ENCODE results near the gene MGAT3. TPM values are rescaled to one million over a fixed set of nuclear protein-coding genes. Genes with fewer than 3 reads are reported as not detected.
A peak's percentile ranks its signal among the peaks of the same experiment; 100 is the strongest.

MGAT3 gene
- total RNA-seq, 2 experiments from 2014 or later, result 7.0 to 7.2 TPM

- H3K36me3 Mint-ChIP-seq, result no peaks in the 10 kb centered on the region
- no peak overlapping the region for H3K4me3 Mint-ChIP-seq
- H3K4me1 Mint-ChIP-seq, result peaks cover 8% of the 10 kb centered on the region
- peaks cover 16% of the 10 kb centered on the region for H3K27me3 Mint-ChIP-seq
- H3K9me3 Mint-ChIP-seq, result no peaks in the 10 kb centered on the region
- no peak overlapping the region for H3K27ac Mint-ChIP-seq
- POLR2A ChIA-PET, result no interaction called here
- no peak for ATAC-seq (ENCODE audit: low read depth)
- no peak for DNase-seq
These were observed 5.8 kb downstream of the MGAT3 start for GRCh38 chr22:39462443-39463221.

GRCh38 chr22:39463277-39463676 is 6.5 kb downstream of the MGAT3 start:
- Mint-ChIP-seq H3K4me1 (peaks cover 11% of the 10 kb centered on the region), H3K27ac (no peak overlapping the region), H3K36me3 (no peaks in the 10 kb centered on the region), H3K4me3 (no peak overlapping the region), H3K9me3 (no peaks in the 10 kb centered on the region), H3K27me3 (peaks cover 13% of the 10 kb centered on the region)
- POLR2A ChIA-PET, result no interaction called here
- ATAC-seq (ENCODE audit: low read depth) (no peak), DNase-seq (no peak)

GRCh38 chr22:39463931-39464390 is 7.1 kb downstream of the MGAT3 start:
- H3K27ac Mint-ChIP-seq, result no peak overlapping the region
- no peak overlapping the region for H3K4me3 Mint-ChIP-seq
- DNase-seq (no peak), ATAC-seq (ENCODE audit: low read depth) (no peak)
- H3K36me3 Mint-ChIP-seq, result no peaks in the 10 kb centered on the region
- POLR2A ChIA-PET, result interaction anchor here (0.7 to 0.8 kb wide), 2 partner anchors 15 to 64 kb away, joined by 3 read pairs; partner anchors contain the start of gene TAB1
- peaks cover 6% of the 10 kb centered on the region for H3K27me3 Mint-ChIP-seq
- peaks cover 10% of the 10 kb centered on the region for H3K4me1 Mint-ChIP-seq
- no peaks in the 10 kb centered on the region for H3K9me3 Mint-ChIP-seq

GRCh38 chr22:39466228-39467006 is 9.6 kb downstream of the MGAT3 start:
- POLR2A ChIA-PET, result no interaction called here

GRCh38 chr22:39467390-39467895 is 10.6 kb downstream of the MGAT3 start:
- no peak overlapping the region for H3K4me3 Mint-ChIP-seq
- no peak for DNase-seq
- H3K27ac Mint-ChIP-seq, result no peak overlapping the region
- POLR2A ChIA-PET, result interaction anchor here (0.5 to 1.7 kb wide), 2 partner anchors 16 to 21 kb away, joined by 3 to 4 read pairs; no protein-coding TSS in a partner anchor
- H3K27me3 Mint-ChIP-seq, result no peaks in the 10 kb centered on the region
- H3K4me1 Mint-ChIP-seq, result peaks cover 22% of the 10 kb centered on the region
- no peaks in the 10 kb centered on the region for H3K9me3 Mint-ChIP-seq
- H3K36me3 Mint-ChIP-seq, result no peaks in the 10 kb centered on the region
- ATAC-seq (ENCODE audit: low read depth), result no peak

More at GRCh38 chr22:39466228-39467006, 9.6 kb downstream of the MGAT3 start:
- ATAC-seq (ENCODE audit: low read depth) (no peak), DNase-seq (no peak)
- H3K4me3 Mint-ChIP-seq, result no peak overlapping the region
- H3K36me3 Mint-ChIP-seq, result no peaks in the 10 kb centered on the region
- no peaks in the 10 kb centered on the region for H3K9me3 Mint-ChIP-seq
- no peaks in the 10 kb centered on the region for H3K27me3 Mint-ChIP-seq
- no peak overlapping the region for H3K27ac Mint-ChIP-seq
- H3K4me1 Mint-ChIP-seq, result peaks cover 13% of the 10 kb centered on the region

- no peak for DNase-seq
- POLR2A ChIA-PET, result interaction anchor here (1.7 kb wide), 1 partner anchor 22 kb away, joined by 4 read pairs; no protein-coding TSS in a partner anchor
- Mint-ChIP-seq H3K4me3 (no peak overlapping the region), H3K9me3 (no peaks in the 10 kb centered on the region), H3K36me3 (no peaks in the 10 kb centered on the region), H3K4me1 (peaks cover 29% of the 10 kb centered on the region), H3K27me3 (no peaks in the 10 kb centered on the region), H3K27ac (peak overlapping the region; percentile 65)
- no peak for ATAC-seq (ENCODE audit: low read depth)
These were observed 11.9 kb downstream of the MGAT3 start for GRCh38 chr22:39468487-39469325.

GRCh38 chr22:39469326-39469680 is 12.5 kb downstream of the MGAT3 start:
- ATAC-seq (ENCODE audit: low read depth), result no peak
- Mint-ChIP-seq H3K9me3 (no peaks in the 10 kb centered on the region), H3K36me3 (no peaks in the 10 kb centered on the region), H3K27ac (no peak overlapping the region), H3K4me3 (no peak overlapping the region), H3K27me3 (no peaks in the 10 kb centered on the region), H3K4me1 (peaks cover 29% of the 10 kb centered on the region)
- DNase-seq, result no peak
- POLR2A ChIA-PET, result no interaction called here

GRCh38 chr22:39469681-39470450 is 13.1 kb downstream of the MGAT3 start:
- H3K4me1 Mint-ChIP-seq, result peaks cover 29% of the 10 kb centered on the region
- H3K4me3 Mint-ChIP-seq, result no peak overlapping the region
- no peaks in the 10 kb centered on the region for H3K27me3 Mint-ChIP-seq
- POLR2A ChIA-PET, result no interaction called here
- no peaks in the 10 kb centered on the region for H3K36me3 Mint-ChIP-seq
- ATAC-seq (ENCODE audit: low read depth) (no peak), DNase-seq (no peak)
- H3K27ac Mint-ChIP-seq, result no peak overlapping the region
- no peaks in the 10 kb centered on the region for H3K9me3 Mint-ChIP-seq

- peaks cover 29% of the 10 kb centered on the region for H3K4me1 Mint-ChIP-seq
- POLR2A ChIA-PET, result interaction anchor here (0.5 to 1.0 kb wide), 4 partner anchors 24 to 1159 kb away, joined by 3 to 6 read pairs (median 4); partner anchors contain the start of gene ATF4
- ATAC-seq (ENCODE audit: low read depth), result no peak
- H3K9me3 Mint-ChIP-seq, result no peaks in the 10 kb centered on the region
- no peak overlapping the region for H3K27ac Mint-ChIP-seq
- no peak overlapping the region for H3K4me3 Mint-ChIP-seq
- no peaks in the 10 kb centered on the region for H3K36me3 Mint-ChIP-seq
- no peak for DNase-seq
- no peaks in the 10 kb centered on the region for H3K27me3 Mint-ChIP-seq
These were observed 13.9 kb downstream of the MGAT3 start for GRCh38 chr22:39470451-39471291.

- no peaks in the 10 kb centered on the region for H3K9me3 Mint-ChIP-seq
- H3K4me3 Mint-ChIP-seq, result peak overlapping the region; percentile 61
- no peaks in the 10 kb centered on the region for H3K36me3 Mint-ChIP-seq
- no peaks in the 10 kb centered on the region for H3K27me3 Mint-ChIP-seq
- ATAC-seq (ENCODE audit: low read depth) (peak; percentile 79), DNase-seq (peak; percentile 46)
- peaks cover 29% of the 10 kb centered on the region for H3K4me1 Mint-ChIP-seq
- POLR2A ChIA-PET, result interaction anchor here (0.6 to 1.0 kb wide), 4 partner anchors 25 to 1160 kb away, joined by 3 to 6 read pairs (median 3); partner anchors contain the start of gene ATF4
- peak overlapping the region; percentile 85 for H3K27ac Mint-ChIP-seq
These were observed 14.7 kb downstream of the MGAT3 start for GRCh38 chr22:39471381-39472141.
